Pancreas (tissue), 10 donors: ENCODE results near the gene AATK. TPM values are rescaled to one million over a fixed set of nuclear protein-coding genes. Genes with fewer than 3 reads are reported as not detected.

Source experiments
- ATAC-seq, 4 donors: fragments of 200-7000 bp; cut with Tn5 transposase; one replicate each; pipeline versions ENCODE4 v1.8.0 to v1.9.1; 2020; ENCODE audit warnings: mild to moderate bottlenecking in 4 of 4, moderate library complexity in 4 of 4
- DNase-seq, 6 donors: peaks; one replicate each; pipeline ENCODE4 v3.0.0-alpha.2; 2020
- FAIRE-seq: peaks from 2 replicates; lab custom pipeline; 2012; peaks lifted over from hg19 to GRCh38; lab: Jason Lieb, UNC
- H3K27ac ChIP-seq, 4 donors: fragments of 200-600 bp; sonication (generic); 1 replicate in 3 of 4; 2 replicates in 1 of 4; pipeline versions ENCODE4 v1.5.0 to v1.8.0; 2020
- H3K27me3 ChIP-seq, 4 donors: fragments of 200-600 bp; one replicate each; pipeline ENCODE4 v1.8.0; 2021
- H3K36me3 ChIP-seq, 3 donors: fragments of 200-600 bp; sonication (generic) in 1 of 3; one replicate each; pipeline versions ENCODE4 v1.5.0 to v1.8.0; 2020 to 2021
- H3K4me1 ChIP-seq, 3 donors: fragments of 200-600 bp; one replicate each; pipeline ENCODE4 v1.8.0; 2021
- H3K4me3 ChIP-seq, 4 donors: fragments of 200-600 bp; sonication (generic) in 2 of 4; one replicate each; pipeline versions ENCODE4 v1.5.0 to v1.8.0; 2020 to 2021
- H3K9me3 ChIP-seq, 4 donors: fragments of 200-600 bp; one replicate each; pipeline ENCODE4 v1.8.0; 2021
- CTCF ChIP-seq, 4 donors: fragments of 200-600 bp; sonication (generic) in 3 of 4; IDR thresholded peaks; one replicate each; pipeline versions ENCODE4 v1.5.0 to v1.8.0; 2021; ENCODE audit warnings: antibody characterized with exemption in 4 of 4
- WGBS, 2 donors: extraction: QIAGEN DNeasy Blood & Tissue Kit; methylation state at CpG; one replicate each; pipeline ENCODE4 v1.1.7; 2013; 5-methylcytosine and 5-hydroxymethylcytosine counted together
- intact Hi-C, 3 donors: fragments of 100-400 bp; cut with DNase I; formaldehyde crosslinking; loops; one replicate each; pipeline versions ENCODE4 v1.11.1 to v1.14.2; 2022
- polyA plus RNA-seq, 2 donors: library from polyadenylated mRNA; stranded (reverse); fragments of 200-250 nt; gene quantifications; one replicate each; pipeline ENCODE4 v1.2.3, GENCODE V29; 2013
- total RNA-seq, 6 donors: library from RNA; stranded (reverse); fragmentation: NEBNext Ultra II Directional in 4 of 6; extraction: Animal tissue kit (Norgen Biotek cat#: 25700) in 4 of 6; gene quantifications; one replicate each; pipeline versions ENCODE4 v1.2.1 to v1.2.4, GENCODE V29; 2021 to 2023
- donor health status: healthy with polysubstance abuse.
- donor health status: DM: no; HTN: no; CAD: no; lungs with moderate emphysema.
- donor health status: DM: no; HTN: no; CAD: no.
- donor health status: control.
- donor health status: control.
- donor health status: Bipolar disorder and iron deficiency.
- donor health status: DM: yes; HTN: yes; CAD: no.
- donor health status: DM: no; HTN: no; CAD: no.
- donor health status: DM: no; HTN: no; CAD: no.
- donor health status: DM: yes; HTN: yes; CAD: no.

Gene AATK
- total and polyA plus RNA-seq, 8 donors: 24.3 to 49.6 (median 30.1) TPM

GRCh38 chr17:81091774-81092517 is 74.1 kb downstream of the AATK start:
- H3K4me3 ChIP-seq: no peak overlapping the region
- DNase-seq (no peak), ATAC-seq (no peak), FAIRE-seq (no peak)
- no peaks in the 10 kb centered on the region for H3K36me3 ChIP-seq
- H3K27me3 ChIP-seq: no peaks in the 10 kb centered on the region
- no peak for TF ChIP-seq CTCF (IDR thresholded peaks at IDR 0.05)
- intact Hi-C loops: no loop called here
- 92 to 97% methylated on average over 21 to 23 of the region's 23 CpGs for WGBS, 2 donors
- peaks cover 0 to 2% (median 0%) of the 10 kb centered on the region in 3 donors for H3K4me1 ChIP-seq
- H3K27ac ChIP-seq: no peak overlapping the region
- H3K9me3 ChIP-seq: no peaks in the 10 kb centered on the region

GRCh38 chr17:81091154-81091553 is 74.9 kb downstream of the AATK start:
- H3K27ac ChIP-seq: no peak overlapping the region
- H3K36me3 ChIP-seq: no peaks in the 10 kb centered on the region
- TF ChIP-seq CTCF (IDR thresholded peaks at IDR 0.05): no peak
- ATAC-seq (no peak), FAIRE-seq (no peak), DNase-seq (no peak)
- peaks cover 0 to 2% (median 0%) of the 10 kb centered on the region in 3 donors for H3K4me1 ChIP-seq
- H3K9me3 ChIP-seq: no peaks in the 10 kb centered on the region
- H3K4me3 ChIP-seq: no peak overlapping the region
- intact Hi-C loops: no loop called here
- no peaks in the 10 kb centered on the region for H3K27me3 ChIP-seq
- WGBS, 2 donors: 92 to 93% methylated on average over 9 of the region's 9 CpGs

- H3K27ac ChIP-seq: no peak overlapping the region
- ATAC-seq: no peak
These were observed 75.5 kb downstream of the AATK start for GRCh38 chr17:81090361-81091136.

GRCh38 chr17:81086789-81087551 is 79.1 kb downstream of the AATK start:
- WGBS, 2 donors: 88 to 89% methylated on average over 32 of the region's 32 CpGs
- H3K9me3 ChIP-seq: no peaks in the 10 kb centered on the region
- intact Hi-C loops: no loop called here
- TF ChIP-seq CTCF (IDR thresholded peaks at IDR 0.05): no peak
- DNase-seq: no peak
- no peaks in the 10 kb centered on the region for H3K27me3 ChIP-seq
- no peak overlapping the region for H3K27ac ChIP-seq
- peaks cover 0 to 4% (median 0%) of the 10 kb centered on the region in 3 donors for H3K4me1 ChIP-seq
- no peaks in the 10 kb centered on the region for H3K36me3 ChIP-seq
- H3K4me3 ChIP-seq: no peak overlapping the region
- FAIRE-seq: no peak
- ATAC-seq: no peak

More at GRCh38 chr17:81090361-81091136, 75.5 kb downstream of the AATK start:
- no peak overlapping the region for H3K4me3 ChIP-seq
- TF ChIP-seq CTCF (IDR thresholded peaks at IDR 0.05): no peak
- intact Hi-C loops: no loop called here
- H3K36me3 ChIP-seq: no peaks in the 10 kb centered on the region
- H3K27me3 ChIP-seq: no peaks in the 10 kb centered on the region
- DNase-seq (no peak), FAIRE-seq (no peak)
- no peaks in the 10 kb centered on the region for H3K9me3 ChIP-seq
- peaks cover 0 to 2% (median 0%) of the 10 kb centered on the region in 3 donors for H3K4me1 ChIP-seq
- WGBS, 2 donors: 85 to 91% methylated on average over 21 to 26 of the region's 26 CpGs
